Measurements from ENCODE around the gene SATB2. TPM values are rescaled to one million over a fixed set of nuclear protein-coding genes. Genes with fewer than 3 reads are reported as not detected.

The SATB2 gene
- total and polyA plus RNA-seq, 8 donors = 0.80 to 4.8 (median 3.2) TPM

GRCh38 chr2:199466692-199467065, 8.9 kb upstream of the SATB2 start:
- intact Hi-C loops (cut with DNase I) = no loop called here
- no peak overlapping the region for H3K27ac ChIP-seq
- TF ChIP-seq CTCF (IDR thresholded peaks at IDR 0.05) = no peak
- no peaks in the 10 kb centered on the region for H3K9me3 ChIP-seq
- DNase-seq = no peak
- H3K4me3 ChIP-seq = no peak overlapping the region
- H3K36me3 ChIP-seq = no peaks in the 10 kb centered on the region
- FAIRE-seq = no peak
- H3K4me1 ChIP-seq = peaks cover 0 to 16% (median 0%) of the 10 kb centered on the region in 3 donors
- H3K27me3 ChIP-seq = peaks cover 11 to 83% (median 26%) of the 10 kb centered on the region in 4 donors
- ATAC-seq = no peak
- WGBS, 2 donors = 18 to 30% methylated on average over 6 of the region's 6 CpGs

GRCh38 chr2:199465988-199466691, 8.4 kb upstream of the SATB2 start:
- no peak overlapping the region for H3K27ac ChIP-seq
- DNase-seq = no peak
- WGBS, 2 donors = 18 to 28% methylated on average over 11 of the region's 11 CpGs
- no peak for FAIRE-seq
- no peaks in the 10 kb centered on the region for H3K9me3 ChIP-seq
- no peak for TF ChIP-seq CTCF (IDR thresholded peaks at IDR 0.05)
- intact Hi-C loops (cut with DNase I) = no loop called here
- H3K4me1 ChIP-seq = peaks cover 0 to 14% (median 5%) of the 10 kb centered on the region in 3 donors
- no peak overlapping the region for H3K4me3 ChIP-seq
- ATAC-seq = no peak
- H3K27me3 ChIP-seq = peaks cover 11 to 86% (median 28%) of the 10 kb centered on the region in 4 donors
- H3K36me3 ChIP-seq = no peaks in the 10 kb centered on the region

GRCh38 chr2:199465390-199465789, 7.7 kb upstream of the SATB2 start:
- Histone ChIP-seq H3K27me3 (peaks cover 11 to 86% (median 27%) of the 10 kb centered on the region in 4 donors), H3K27ac (no peak overlapping the region), H3K4me1 (peaks cover 0 to 13% (median 7%) of the 10 kb centered on the region in 3 donors), H3K4me3 (no peak overlapping the region), H3K36me3 (no peaks in the 10 kb centered on the region), H3K9me3 (no peaks in the 10 kb centered on the region)
- intact Hi-C loops (cut with DNase I) = no loop called here
- peak; percentile 20 for FAIRE-seq
- WGBS, 2 donors = 24 to 30% methylated on average over 5 of the region's 5 CpGs
- ATAC-seq = no peak
- DNase-seq = no peak
- TF ChIP-seq CTCF (IDR thresholded peaks at IDR 0.05) = no peak

- no peaks in the 10 kb centered on the region for H3K9me3 ChIP-seq
- peak overlapping the region in 1 of 4 donors; percentile 59 for H3K4me3 ChIP-seq
- no peak for TF ChIP-seq CTCF (IDR thresholded peaks at IDR 0.05)
- peaks cover 0 to 15% (median 7%) of the 10 kb centered on the region in 3 donors for H3K4me1 ChIP-seq
- DNase-seq = peak in 2 of 6 donors; percentile 15 to 57
- 16 to 18% methylated on average over 37 to 46 of the region's 46 CpGs for WGBS, 2 donors
- peaks cover 11 to 83% (median 27%) of the 10 kb centered on the region in 4 donors for H3K27me3 ChIP-seq
- H3K27ac ChIP-seq = no peak overlapping the region
- no peak for ATAC-seq
- no peak for FAIRE-seq
- intact Hi-C loops (cut with DNase I) = no loop called here
- H3K36me3 ChIP-seq = no peaks in the 10 kb centered on the region
These were observed 7.0 kb upstream of the SATB2 start for GRCh38 chr2:199464606-199465352.

Data from pancreas (tissue), 10 donors.